Measurements from ENCODE around the gene HAVCR2. TPM values are rescaled to one million over a fixed set of nuclear protein-coding genes. Genes with fewer than 3 reads are reported as not detected.

Gene HAVCR2
- total and polyA plus RNA-seq, 9 of the 15 experiments (the other 6 are each of a cell fraction or from before 2014, with no cell fraction given) = 0.04 to 0.11 (median 0.06) TPM; not detected in 5

DNA sequence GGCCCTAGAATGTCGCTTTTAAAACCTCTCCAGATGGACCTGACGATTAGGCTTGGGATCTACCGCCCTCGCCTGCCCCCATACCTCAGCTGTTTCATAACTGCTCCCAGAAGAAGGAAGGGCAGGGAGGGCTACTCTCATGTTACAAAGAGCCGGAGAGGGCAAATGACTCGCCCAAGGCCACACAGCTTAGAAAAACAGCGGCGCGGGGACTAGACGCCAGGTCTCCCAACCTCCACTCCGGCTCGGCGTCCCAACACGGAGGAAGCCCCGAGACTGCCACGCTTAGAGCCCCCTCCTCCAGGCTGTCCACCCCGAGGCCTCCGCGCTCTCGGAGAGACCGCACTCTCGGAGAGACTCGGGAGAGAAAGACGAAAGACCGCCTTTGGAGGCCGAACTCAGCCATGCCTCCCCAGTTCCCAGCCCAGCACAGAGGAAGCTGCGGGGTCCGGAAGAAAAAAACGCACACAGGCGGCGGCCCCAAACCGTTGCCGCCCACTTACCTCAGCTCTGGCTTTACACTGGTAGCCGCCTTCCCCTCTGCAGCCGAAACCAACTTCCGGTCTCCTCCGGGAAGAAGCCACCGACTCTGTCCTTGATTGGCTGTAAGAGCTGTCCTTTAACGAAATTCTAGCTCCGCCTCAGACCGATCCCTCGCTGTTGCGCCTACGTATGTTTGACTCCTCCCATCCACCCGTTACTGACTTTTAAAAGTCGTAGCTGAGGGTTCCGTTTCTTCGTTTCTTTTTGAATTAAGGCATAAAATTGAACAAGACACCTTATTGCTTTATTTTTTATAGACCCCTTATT lies 33.7 kb upstream of the HAVCR2 start, which contains the start of gene MED7 (continued):
- TF ChIP-seq, protein P1, sequence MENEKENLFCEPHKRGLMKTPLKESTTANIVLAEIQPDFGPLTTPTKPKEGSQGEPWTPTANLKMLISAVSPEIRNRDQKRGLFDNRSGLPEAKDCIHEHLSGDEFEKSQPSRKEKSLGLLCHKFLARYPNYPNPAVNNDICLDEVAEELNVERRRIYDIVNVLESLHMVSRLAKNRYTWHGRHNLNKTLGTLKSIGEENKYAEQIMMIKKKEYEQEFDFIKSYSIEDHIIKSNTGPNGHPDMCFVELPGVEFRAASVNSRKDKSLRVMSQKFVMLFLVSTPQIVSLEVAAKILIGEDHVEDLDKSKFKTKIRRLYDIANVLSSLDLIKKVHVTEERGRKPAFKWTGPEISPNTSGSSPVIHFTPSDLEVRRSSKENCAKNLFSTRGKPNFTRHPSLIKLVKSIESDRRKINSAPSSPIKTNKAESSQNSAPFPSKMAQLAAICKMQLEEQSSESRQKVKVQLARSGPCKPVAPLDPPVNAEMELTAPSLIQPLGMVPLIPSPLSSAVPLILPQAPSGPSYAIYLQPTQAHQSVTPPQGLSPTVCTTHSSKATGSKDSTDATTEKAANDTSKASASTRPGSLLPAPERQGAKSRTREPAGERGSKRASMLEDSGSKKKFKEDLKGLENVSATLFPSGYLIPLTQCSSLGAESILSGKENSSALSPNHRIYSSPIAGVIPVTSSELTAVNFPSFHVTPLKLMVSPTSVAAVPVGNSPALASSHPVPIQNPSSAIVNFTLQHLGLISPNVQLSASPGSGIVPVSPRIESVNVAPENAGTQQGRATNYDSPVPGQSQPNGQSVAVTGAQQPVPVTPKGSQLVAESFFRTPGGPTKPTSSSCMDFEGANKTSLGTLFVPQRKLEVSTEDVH (IDR thresholded peaks at IDR 0.05; ENCODE audit: low read depth, partially characterized antibody) = peak; percentile 48
- TF ChIP-seq SUPT5H (IDR thresholded peaks at IDR 0.05) = peak; percentile 83
- TF ChIP-seq, protein P2, sequence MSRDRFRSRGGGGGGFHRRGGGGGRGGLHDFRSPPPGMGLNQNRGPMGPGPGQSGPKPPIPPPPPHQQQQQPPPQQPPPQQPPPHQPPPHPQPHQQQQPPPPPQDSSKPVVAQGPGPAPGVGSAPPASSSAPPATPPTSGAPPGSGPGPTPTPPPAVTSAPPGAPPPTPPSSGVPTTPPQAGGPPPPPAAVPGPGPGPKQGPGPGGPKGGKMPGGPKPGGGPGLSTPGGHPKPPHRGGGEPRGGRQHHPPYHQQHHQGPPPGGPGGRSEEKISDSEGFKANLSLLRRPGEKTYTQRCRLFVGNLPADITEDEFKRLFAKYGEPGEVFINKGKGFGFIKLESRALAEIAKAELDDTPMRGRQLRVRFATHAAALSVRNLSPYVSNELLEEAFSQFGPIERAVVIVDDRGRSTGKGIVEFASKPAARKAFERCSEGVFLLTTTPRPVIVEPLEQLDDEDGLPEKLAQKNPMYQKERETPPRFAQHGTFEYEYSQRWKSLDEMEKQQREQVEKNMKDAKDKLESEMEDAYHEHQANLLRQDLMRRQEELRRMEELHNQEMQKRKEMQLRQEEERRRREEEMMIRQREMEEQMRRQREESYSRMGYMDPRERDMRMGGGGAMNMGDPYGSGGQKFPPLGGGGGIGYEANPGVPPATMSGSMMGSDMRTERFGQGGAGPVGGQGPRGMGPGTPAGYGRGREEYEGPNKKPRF (IDR thresholded peaks at IDR 0.05; ENCODE audit: low read depth, low read length) = no peak
- no peak for TF ChIP-seq SREBF1 (IDR thresholded peaks at IDR 0.05; ENCODE audit: borderline replicate concordance, low read depth, low read length)
- no peak for TF ChIP-seq ZHX1 (conservative IDR thresholded peaks at IDR 0.05; ENCODE audit: low read length)
- peak; percentile 54 for TF ChIP-seq RBM25 (IDR thresholded peaks at IDR 0.05; ENCODE audit: low read depth, low read length, severe bottlenecking)
- TF ChIP-seq HNRNPUL1 (IDR thresholded peaks at IDR 0.05; ENCODE audit: low read length) = no peak
- TF ChIP-seq HCFC1 (IDR thresholded peaks at IDR 0.05; ENCODE audit: low read depth, low read length) = 0 out of 2 replicates have a peak, but pooled peaks have one; percentile 19
- TF ChIP-seq ARID2 (IDR thresholded peaks at IDR 0.05) = no peak
- no peak for TF ChIP-seq CBX8 (IDR thresholded peaks at IDR 0.05; ENCODE audit: borderline replicate concordance, extremely low read depth, low read depth, low read length, poor library complexity, severe bottlenecking)
- no peak for TF ChIP-seq ZNF239 (CRISPR knock-in tag; IDR thresholded peaks at IDR 0.05)
- TF ChIP-seq, protein P3, sequence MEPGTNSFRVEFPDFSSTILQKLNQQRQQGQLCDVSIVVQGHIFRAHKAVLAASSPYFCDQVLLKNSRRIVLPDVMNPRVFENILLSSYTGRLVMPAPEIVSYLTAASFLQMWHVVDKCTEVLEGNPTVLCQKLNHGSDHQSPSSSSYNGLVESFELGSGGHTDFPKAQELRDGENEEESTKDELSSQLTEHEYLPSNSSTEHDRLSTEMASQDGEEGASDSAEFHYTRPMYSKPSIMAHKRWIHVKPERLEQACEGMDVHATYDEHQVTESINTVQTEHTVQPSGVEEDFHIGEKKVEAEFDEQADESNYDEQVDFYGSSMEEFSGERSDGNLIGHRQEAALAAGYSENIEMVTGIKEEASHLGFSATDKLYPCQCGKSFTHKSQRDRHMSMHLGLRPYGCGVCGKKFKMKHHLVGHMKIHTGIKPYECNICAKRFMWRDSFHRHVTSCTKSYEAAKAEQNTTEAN (CRISPR knock-in tag; IDR thresholded peaks at IDR 0.05) = no peak
- TF ChIP-seq ZKSCAN8 (CRISPR knock-in tag; IDR thresholded peaks at IDR 0.05) = no peak
- TF ChIP-seq KLF6 (CRISPR knock-in tag; IDR thresholded peaks at IDR 0.05; ENCODE audit: borderline replicate concordance) = no peak
- peak; percentile 57 for TF ChIP-seq CEBPB (tag; IDR thresholded peaks at IDR 0.05)
- TF ChIP-seq POLR2H (tag; IDR thresholded peaks at IDR 0.05; ENCODE audit: low read depth) = peak; percentile 95
- no peak for TF ChIP-seq NFATC3 (IDR thresholded peaks at IDR 0.05)
- TF ChIP-seq ZFX (CRISPR knock-in tag; IDR thresholded peaks at IDR 0.05) = peak; percentile 82

All from K562 (cell line).